B cell (primary cell): ENCODE measurements around the gene HOMEZ. TPM values are rescaled to one million over a fixed set of nuclear protein-coding genes. Genes with fewer than 3 reads are reported as not detected.

Experiments used
- ATAC-seq: fragments of 200-7000 bp; cut with Tn5 transposase; one replicate; pipeline ENCODE4 v1.10.0; 2021; ENCODE audit warnings: low read depth, mild to moderate bottlenecking, moderate number of reproducible peaks, moderate library complexity
- CTCF ChIA-PET: fragments of 350-600 bp; sonication (Branson Sonifier 250); formaldehyde crosslinking; loops from one replicate; lab custom pipeline; 2021; ENCODE audit warnings: antibody characterized with exemption, inconsistent platforms; lab: Charles Lee
- POLR2A ChIA-PET: fragments of 350-600 bp; sonication (Branson Sonifier 250); formaldehyde crosslinking; loops from one replicate; lab custom pipeline; 2021; ENCODE audit warnings: antibody characterized with exemption; lab: Charles Lee
- DNase-seq: peaks from one replicate; pipeline ENCODE4 v3.0.0; 2013
- H2AFZ ChIP-seq: 2 replicates; pipeline ENCODE4 v1.6.1; 2012; ENCODE audit warnings: mild to moderate bottlenecking, low read depth, low read length; ENCODE audit not compliant: insufficient read depth, poor library complexity, severe bottlenecking
- H3K27ac ChIP-seq, 2 donors: 1 replicate in 1 of 2; 2 replicates in 1 of 2; pipeline ENCODE4 v1.5.1; 2012 to 2013; ENCODE audit warnings: low read length in 2 of 2, mild to moderate bottlenecking in 2 of 2, moderate library complexity in 1 of 2
- H3K27me3 ChIP-seq, 4 experiments: fragments of 200-600 bp in 1 of 4; sonication (generic) in 1 of 4; replicated peaks in 1 of 4; 1 replicate in 2 of 4; 2 replicates in 2 of 4; pipeline versions ENCODE4 v1.6.1 to v1.7.0; 2013 to 2016; ENCODE audit warnings: low read length in 3 of 4, mild to moderate bottlenecking in 2 of 4, mixed read lengths in 1 of 4, moderate library complexity in 1 of 4; ENCODE audit not compliant: insufficient read depth in 4 of 4, control insufficient read depth in 3 of 4; ENCODE audit errors: control extremely low read depth in 1 of 4
- H3K36me3 ChIP-seq, 2 experiments: replicated peaks in 1 of 2; 1 replicate in 1 of 2; 2 replicates in 1 of 2; pipeline versions ENCODE4 v1.6.1 to v1.7.1; 2013; ENCODE audit warnings: low read length in 1 of 2; ENCODE audit not compliant: insufficient read depth in 2 of 2, control insufficient read depth in 1 of 2; ENCODE audit errors: control extremely low read depth in 1 of 2, extremely low read depth in 1 of 2
- H3K4me1 ChIP-seq, 2 donors: fragments of 200-600 bp in 1 of 2; sonication (generic) in 1 of 2; 1 replicate in 1 of 2; 2 replicates in 1 of 2; pipeline versions ENCODE4 v1.5.1 to v1.6.1; 2013 to 2017; ENCODE audit warnings: low read length in 2 of 2; ENCODE audit not compliant: control insufficient read depth in 2 of 2, insufficient read depth in 2 of 2
- H3K4me2 ChIP-seq: replicated peaks from 2 replicates; pipeline ENCODE3; 2012; ENCODE audit warnings: mild to moderate bottlenecking, low read depth, low read length; ENCODE audit not compliant: poor library complexity, severe bottlenecking
- H3K4me3 ChIP-seq, 5 experiments: fragments of 200-600 bp in 1 of 5; sonication (generic) in 1 of 5; 1 replicate in 3 of 5; 2 replicates in 2 of 5; pipeline versions ENCODE4 v1.5.1 to v1.7.0; 2011 to 2016; ENCODE audit warnings: low read length in 4 of 5, mild to moderate bottlenecking in 4 of 5, low read depth in 2 of 5, control low read depth in 1 of 5, moderate library complexity in 1 of 5; ENCODE audit not compliant: insufficient read depth in 1 of 5; ENCODE audit errors: control extremely low read depth in 1 of 5, extremely low read depth in 1 of 5
- H3K79me2 ChIP-seq: fragments of 200-600 bp; sonication (generic); one replicate; pipeline ENCODE4 v1.6.0; 2016; ENCODE audit warnings: low read length; ENCODE audit not compliant: control insufficient read depth, insufficient read depth
- H3K9ac ChIP-seq: fragments of 200-600 bp; sonication (generic); 2 replicates; pipeline ENCODE4 v1.6.1; 2017; ENCODE audit warnings: mild to moderate bottlenecking, low read length, moderate library complexity
- H3K9me3 ChIP-seq, 3 donors: one replicate each; pipeline versions ENCODE4 v1.6.1 to v1.7.1; 2013; ENCODE audit warnings: low read length in 2 of 3; ENCODE audit not compliant: control insufficient read depth in 2 of 3, insufficient read depth in 1 of 3; ENCODE audit errors: control extremely low read depth in 1 of 3
- H4K20me1 ChIP-seq: 2 replicates; pipeline ENCODE4 v1.6.0; 2012; ENCODE audit warnings: mild to moderate bottlenecking, low read length; ENCODE audit not compliant: insufficient read depth, control insufficient read depth, poor library complexity, severe bottlenecking
- H3K27ac Mint-ChIP-seq: one replicate; pipeline ENCODE4 v1.8.0; 2021; ENCODE audit warnings: mixed read lengths
- H3K27me3 Mint-ChIP-seq: one replicate; pipeline ENCODE4 v1.8.0; 2021; ENCODE audit warnings: mixed read lengths
- H3K4me1 Mint-ChIP-seq: one replicate; pipeline ENCODE4 v1.8.0; 2021; ENCODE audit warnings: mixed read lengths
- H3K4me3 Mint-ChIP-seq: one replicate; pipeline ENCODE4 v1.8.0; 2021; ENCODE audit warnings: mixed read lengths
- H3K9me3 Mint-ChIP-seq: one replicate; pipeline ENCODE4 v1.8.0; 2022; ENCODE audit warnings: mixed read lengths; ENCODE audit not compliant: insufficient read depth
- CTCF ChIP-seq: fragments of 200-600 bp; IDR thresholded peaks from one replicate; pipeline ENCODE4 v1.8.0; 2022; ENCODE audit warnings: antibody characterized with exemption, mild to moderate bottlenecking
- EZH2 ChIP-seq: IDR thresholded peaks from 2 replicates; pipeline ENCODE4 v1.6.1; 2012; ENCODE audit warnings: borderline replicate concordance, low read depth, mild to moderate bottlenecking, moderate library complexity, low read length; ENCODE audit not compliant: insufficient read depth, poor library complexity, severe bottlenecking
- whole genome bisulfite sequencing: methylation state at CpG from one replicate; pipeline ENCODE4 v1.1.5; 2013; ENCODE audit warnings: missing lambda C conversion rate; ENCODE audit not compliant: insufficient coverage; 5-methylcytosine and 5-hydroxymethylcytosine counted together
- intact Hi-C: fragments of 100-400 bp; cut with micrococcal nuclease; formaldehyde crosslinking; loops from one replicate; pipeline ENCODE4 v1.10.0; 2022
- polyA plus RNA-seq: library from polyadenylated mRNA; depleted of rRNA; stranded (reverse); fragments of >200 nt; gene quantifications from 2 replicates; pipeline ENCODE4 v1.2.3, GENCODE V29; 2012
- total RNA-seq, 2 donors: library from RNA; stranded (reverse); fragments of 120-200 nt in 1 of 2; gene quantifications; 1 replicate in 1 of 2; 2 replicates in 1 of 2; pipeline versions ENCODE4 v1.2.3 to v1.2.4, GENCODE V29; 2013 to 2022

HOMEZ gene
- total and polyA plus RNA-seq, 2 donors (not counting 1 experiment from before 2014, with no cell fraction given): 4.2 to 15.5 TPM

GRCh38 chr14:23286902-23287479 lies 1.1 kb upstream of the HOMEZ start:
- peak overlapping the region; percentile 34 to 90 (median 83) for H3K4me3 ChIP-seq
- ChIA-PET POLR2A (interaction anchor here (0.9 to 1.7 kb wide), 3 partner anchors 15 to 34 kb away, joined by 3 to 26 read pairs (median 13); partner anchors contain the start of genes PABPN1 and PPP1R3E), CTCF (interaction anchor here (0.7 to 4.6 kb wide), 6 partner anchors 12 to 167 kb away, joined by 3 to 56 read pairs (median 4); partner anchors contain the start of genes PABPN1 and PPP1R3E)
- peak overlapping the region; percentile 83 for H3K9ac ChIP-seq
- intact Hi-C loops: loop anchor here (1.0 to 10.0 kb wide), 8 partner anchors 8 to 698 kb away; partner anchors contain the start of genes ACIN1, AP1G2, C14orf119 and DAD1
- no peaks in the 10 kb centered on the region for H3K36me3 ChIP-seq
- ATAC-seq (no peak), DNase-seq (no peak)
- no peaks in the 10 kb centered on the region for H3K9me3 Mint-ChIP-seq
- H3K79me2 ChIP-seq: peaks cover 8% of the 10 kb centered on the region
- WGBS: 78% methylated on average over 5 of the region's 6 CpGs
- H3K27me3 ChIP-seq: no peaks in the 10 kb centered on the region
- H3K27ac Mint-ChIP-seq: peak overlapping the region; percentile 93
- peak overlapping the region; percentile 92 for H2AFZ ChIP-seq
- H3K4me3 Mint-ChIP-seq: peak overlapping the region; percentile 98
- H4K20me1 ChIP-seq: no peaks in the 10 kb centered on the region
- no peaks in the 10 kb centered on the region for H3K9me3 ChIP-seq
- H3K27me3 Mint-ChIP-seq: no peaks in the 10 kb centered on the region
- peak overlapping the region; percentile 49 to 69 for H3K27ac ChIP-seq
- H3K4me1 ChIP-seq: peaks cover 13 to 17% of the 10 kb centered on the region in 2 donors
- TF ChIP-seq EZH2 (no peak), CTCF (no peak)
- peaks cover 23% of the 10 kb centered on the region for H3K4me1 Mint-ChIP-seq
- H3K4me2 ChIP-seq: peak overlapping the region; percentile 84

GRCh38 chr14:23285530-23286019 lies 357 bp downstream of the HOMEZ start:
- Mint-ChIP-seq H3K4me3 (peak overlapping the region; percentile 98), H3K9me3 (no peaks in the 10 kb centered on the region), H3K4me1 (peaks cover 23% of the 10 kb centered on the region), H3K27ac (peak overlapping the region; percentile 86), H3K27me3 (no peaks in the 10 kb centered on the region)
- POLR2A ChIA-PET: interaction anchor here (0.8 to 1.7 kb wide), 4 partner anchors 10 to 1364 kb away, joined by 3 to 26 read pairs (median 8); partner anchors contain the start of genes PABPN1 and PPP1R3E
- no peak for TF ChIP-seq EZH2
- peak; percentile 3 for ATAC-seq
- Histone ChIP-seq H3K36me3 (no peaks in the 10 kb centered on the region), H3K4me3 (peak overlapping the region; percentile 56 to 90 (median 83)), H3K4me1 (peaks cover 13 to 17% of the 10 kb centered on the region in 2 donors), H3K27me3 (no peaks in the 10 kb centered on the region), H3K27ac (peak overlapping the region; percentile 47 to 83), H3K4me2 (peak overlapping the region; percentile 84), H3K9ac (peak overlapping the region; percentile 83), H3K9me3 (no peaks in the 10 kb centered on the region), H3K79me2 (peaks cover 14% of the 10 kb centered on the region), H4K20me1 (no peaks in the 10 kb centered on the region), H2AFZ (peak overlapping the region; percentile 92)
- intact Hi-C loops: loop anchor here (1.0 to 10.0 kb wide), 8 partner anchors 10 to 696 kb away; partner anchors contain the start of genes ACIN1, AP1G2, C14orf119 and DAD1
- CTCF ChIA-PET: interaction anchor here (0.7 to 4.6 kb wide), 2 partner anchors 13 to 347 kb away, joined by 3 to 56 read pairs; partner anchors contain the start of gene PPP1R3E
- DNase-seq: no peak
- 0% methylated on average over 14 of the region's 22 CpGs for WGBS
